K562 (cell line): ENCODE measurements around the gene TP53BP1. TPM values are rescaled to one million over a fixed set of nuclear protein-coding genes. Genes with fewer than 3 reads are reported as not detected.

ENCODE experiments used
- AFF4 ChIP-seq: sonication (generic); formaldehyde crosslinking; IDR thresholded peaks from 2 replicates; pipeline ENCODE4 v1.8.0; 2023; ENCODE audit warnings: mild to moderate bottlenecking, missing genetic modification reagents
- DACH1 ChIP-seq: fragments of 450-650 bp; IDR thresholded peaks from 2 replicates; pipeline ENCODE4 v1.6.1; 2018; ENCODE audit not compliant: partially characterized antibody
- ERF ChIP-seq: fragments of 450-650 bp; formaldehyde crosslinking; IDR thresholded peaks from 2 replicates; pipeline ENCODE4 v1.4.0; 2020; ENCODE audit warnings: mild to moderate bottlenecking, mixed read lengths
- GABPA ChIP-seq: fragments of 200-800 bp; sonication (Bioruptor generic); conservative IDR thresholded peaks from 2 replicates; pipeline ENCODE4 v1.6.1; 2016; ENCODE audit warnings: low read depth, missing genetic modification characterization, missing compliant biosample characterization
- GTF2A2 ChIP-seq: IDR thresholded peaks from 2 replicates; pipeline ENCODE4 v1.6.1; 2016; ENCODE audit warnings: mild to moderate bottlenecking, missing genetic modification characterization, missing compliant biosample characterization
- HCFC1 ChIP-seq: IDR thresholded peaks from 2 replicates; pipeline ENCODE4 v1.6.1; 2012; ENCODE audit warnings: low read depth, low read length, improper control_type of control experiment
- HDAC8 ChIP-seq: fragments of 450-650 bp; IDR thresholded peaks from 2 replicates; pipeline ENCODE4 v1.6.1; 2016; ENCODE audit warnings: mild to moderate bottlenecking, missing genetic modification characterization, moderate library complexity, missing compliant biosample characterization
- JUND ChIP-seq, 2 experiments: IDR thresholded peaks; 2 replicates in 1 of 2; 3 replicates in 1 of 2; pipeline ENCODE4 v1.6.1; 2011; ENCODE audit warnings: borderline replicate concordance in 2 of 2, low read depth in 2 of 2, low read length in 2 of 2, improper control_type of control experiment in 1 of 2, missing biosample characterization in 1 of 2, missing genetic modification characterization in 1 of 2, missing genetic modification reagents in 1 of 2
- MTF1 ChIP-seq: fragments of 250-450 bp; sonication (Bioruptor Pico); IDR thresholded peaks from 2 replicates; pipeline ENCODE4 v1.9.0; 2021; ENCODE audit warnings: moderate library complexity, mild to moderate bottlenecking, inconsistent platforms, borderline replicate concordance
- NCOA2 ChIP-seq, 2 experiments: fragments of 450-650 bp; IDR thresholded peaks; 2 replicates each; pipeline ENCODE4 v1.6.1; 2018; ENCODE audit warnings: mild to moderate bottlenecking in 2 of 2, moderate library complexity in 1 of 2; ENCODE audit not compliant: partially characterized antibody in 2 of 2
- NFE2 ChIP-seq: IDR thresholded peaks from 2 replicates; pipeline ENCODE4 v1.6.1; 2014; ENCODE audit warnings: antibody characterized with exemption, low read depth
- RNF219 ChIP-seq: fragments of 250-450 bp; sonication (Bioruptor Pico); IDR thresholded peaks from 2 replicates; pipeline ENCODE4 v1.5.0; 2022; ENCODE audit warnings: mild to moderate bottlenecking
- SAFB2 ChIP-seq: fragments of 200-400 bp; formaldehyde crosslinking; IDR thresholded peaks from 2 replicates; pipeline ENCODE4 v1.6.1; 2018; ENCODE audit warnings: borderline replicate concordance, low read length, low read depth, moderate library complexity; ENCODE audit not compliant: severe bottlenecking
- TCFL5 ChIP-seq: fragments of 250-450 bp; sonication (Bioruptor Pico); conservative IDR thresholded peaks from 2 replicates; pipeline ENCODE4 v1.6.1; 2021; ENCODE audit warnings: mild to moderate bottlenecking, moderate library complexity, matching md5 sums
- ZNF347 ChIP-seq: fragments of 450-650 bp; formaldehyde crosslinking; IDR thresholded peaks from 2 replicates; pipeline ENCODE4 v1.4.0; 2020; ENCODE audit warnings: low read depth, mild to moderate bottlenecking, moderate library complexity
- polyA plus RNA-seq, 8 experiments: library from polyadenylated mRNA; depleted of rRNA in 4 of 8; stranded (reverse) in 5 of 8; unstranded in 3 of 8; fragments of >200 nt; fragmentation: Nextera tagmentation in 2 of 8; fragmentation: Illumina TruSeq in 1 of 8; extraction: Ambion mirVana in 2 of 8; extraction: Trizol in 1 of 8; gene quantifications; 2 replicates each; pipeline versions ENCODE4 v1.2.1 to v1.2.3, GENCODE V29; 2011 to 2014; ENCODE audit warnings: inconsistent platforms in 1 of 8, missing spikeins in 1 of 8
- total RNA-seq, 7 experiments: library from RNA; depleted of rRNA in 6 of 7; stranded (reverse); fragments of >200 nt in 6 of 7; fragmentation: Illumina TruSeq in 2 of 7; extraction: Trizol in 2 of 7; gene quantifications; 2 replicates each; pipeline versions ENCODE4 v1.2.1 to v1.2.3, GENCODE V29; 2011 to 2021; ENCODE audit warnings: low replicate concordance in 1 of 7
- TF ChIP-seq, protein P1 (sequence below): fragments of 250-450 bp; sonication (Bioruptor Pico); IDR thresholded peaks from 2 replicates; pipeline ENCODE4 v1.9.0; 2021; ENCODE audit warnings: mild to moderate bottlenecking
- TF ChIP-seq, protein P2 (sequence below): fragments of 450-650 bp; formaldehyde crosslinking; IDR thresholded peaks from 2 replicates; pipeline ENCODE4 v1.4.0; 2022; ENCODE audit warnings: missing genetic modification characterization

TP53BP1 gene
- total and polyA plus RNA-seq, 9 of the 15 experiments (the other 6 are each of a cell fraction or from before 2014, with no cell fraction given) = 5.7 to 63.3 (median 30.9) TPM

GRCh38 chr15:43370975-43371974, 121.7 kb downstream of the TP53BP1 start, which contains the start of the genes TUBGCP4 and ZSCAN29 (continued):
- TF ChIP-seq ERF (CRISPR knock-in tag) = no peak
- no peak for TF ChIP-seq GTF2A2
- no peak for TF ChIP-seq NCOA2 (IDR thresholded peaks at IDR 0.05; ENCODE audit: partially characterized antibody in 2 of 2)
- no peak for TF ChIP-seq MTF1 (CRISPR knock-in tag)
- TF ChIP-seq RNF219 = no peak
- TF ChIP-seq, protein P1, sequence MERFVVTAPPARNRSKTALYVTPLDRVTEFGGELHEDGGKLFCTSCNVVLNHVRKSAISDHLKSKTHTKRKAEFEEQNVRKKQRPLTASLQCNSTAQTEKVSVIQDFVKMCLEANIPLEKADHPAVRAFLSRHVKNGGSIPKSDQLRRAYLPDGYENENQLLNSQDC (CRISPR knock-in tag) = no peak
- TF ChIP-seq JUND (IDR thresholded peaks at IDR 0.05; ENCODE audit: borderline replicate concordance, low read depth, low read length) = no peak
- TF ChIP-seq JUND (tag; IDR thresholded peaks at IDR 0.05; ENCODE audit: borderline replicate concordance, low read depth, low read length) = no peak; the same call in 2 of the 3 replicates
- TF ChIP-seq SAFB2 = no peak
- TF ChIP-seq ZNF347 = no peak
- TF ChIP-seq AFF4 (CRISPR knock-in tag) = peak; percentile 85; the same call in 1 of the 2 replicates
- no peak for TF ChIP-seq TCFL5 (CRISPR knock-in tag)
- TF ChIP-seq HDAC8 (tag) = no peak
- no peak for TF ChIP-seq NFE2
- TF ChIP-seq, protein P2, sequence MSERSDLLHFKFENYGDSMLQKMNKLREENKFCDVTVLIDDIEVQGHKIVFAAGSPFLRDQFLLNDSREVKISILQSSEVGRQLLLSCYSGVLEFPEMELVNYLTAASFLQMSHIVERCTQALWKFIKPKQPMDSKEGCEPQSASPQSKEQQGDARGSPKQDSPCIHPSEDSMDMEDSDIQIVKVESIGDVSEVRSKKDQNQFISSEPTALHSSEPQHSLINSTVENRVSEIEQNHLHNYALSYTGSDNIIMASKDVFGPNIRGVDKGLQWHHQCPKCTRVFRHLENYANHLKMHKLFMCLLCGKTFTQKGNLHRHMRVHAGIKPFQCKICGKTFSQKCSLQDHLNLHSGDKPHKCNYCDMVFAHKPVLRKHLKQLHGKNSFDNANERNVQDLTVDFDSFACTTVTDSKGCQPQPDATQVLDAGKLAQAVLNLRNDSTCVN (CRISPR knock-in tag) = no peak
- TF ChIP-seq GABPA = peak; percentile 90
- peak; percentile 47 for TF ChIP-seq HCFC1
- no peak for TF ChIP-seq DACH1
